ENCODE measurements around the gene BSG.
A peak's percentile ranks its signal among the peaks of the same experiment; 100 is the strongest.

Gene BSG

DNA sequence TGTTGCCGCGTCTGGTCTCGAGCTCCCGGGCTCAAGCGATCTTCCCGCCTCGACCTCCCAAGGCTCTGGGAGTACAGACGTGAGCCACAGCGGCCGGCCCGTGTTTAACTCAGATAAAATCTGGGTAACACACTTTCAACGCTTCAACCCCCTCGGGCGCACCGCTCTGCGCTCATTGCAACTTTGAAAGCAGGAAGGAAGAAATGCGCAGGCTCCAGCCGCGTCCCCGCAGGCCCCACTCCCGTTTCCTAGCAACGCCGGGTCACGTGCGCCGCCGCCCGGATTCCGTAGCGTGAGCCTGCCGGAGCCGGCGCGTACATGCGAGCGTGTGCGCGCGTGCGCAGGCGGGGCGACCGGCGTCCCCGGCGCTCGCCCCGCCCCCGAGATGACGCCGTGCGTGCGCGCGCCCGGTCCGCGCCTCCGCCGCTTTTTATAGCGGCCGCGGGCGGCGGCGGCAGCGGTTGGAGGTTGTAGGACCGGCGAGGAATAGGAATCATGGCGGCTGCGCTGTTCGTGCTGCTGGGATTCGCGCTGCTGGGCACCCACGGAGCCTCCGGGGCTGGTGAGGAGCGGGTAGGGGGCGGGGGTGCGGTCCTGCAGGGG lies at the start of gene BSG:
Gene BSG, plus strand, starts transcription at position 457 of the 603 bp plus-strand sequence. Its CDS starts 39 bp downstream, at position 496.
- peak; percentile 97 for DNase-seq (ENCODE audit: low read depth)

DNA sequence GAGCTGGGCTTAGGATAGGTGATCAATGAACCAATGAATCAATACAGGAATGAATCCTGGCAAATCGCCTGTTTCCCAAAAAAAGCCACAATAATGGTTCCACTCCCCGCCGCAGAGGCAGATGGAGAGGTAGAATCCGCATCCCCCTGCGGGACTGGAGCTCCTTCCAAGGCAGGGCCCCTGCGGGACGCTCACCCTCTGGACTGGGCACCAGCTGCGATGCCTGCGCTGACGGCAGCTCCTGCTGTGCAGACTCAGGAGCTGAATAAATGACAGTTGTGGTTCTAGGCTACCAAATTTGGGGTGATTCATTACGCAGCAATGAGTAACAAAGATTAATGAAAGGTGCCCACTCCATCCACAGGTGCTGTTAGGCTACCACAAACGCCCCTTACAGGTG lies 49.7 kb upstream of the BSG start:
- DNase-seq (ENCODE audit: low read depth): no peak

DNA sequence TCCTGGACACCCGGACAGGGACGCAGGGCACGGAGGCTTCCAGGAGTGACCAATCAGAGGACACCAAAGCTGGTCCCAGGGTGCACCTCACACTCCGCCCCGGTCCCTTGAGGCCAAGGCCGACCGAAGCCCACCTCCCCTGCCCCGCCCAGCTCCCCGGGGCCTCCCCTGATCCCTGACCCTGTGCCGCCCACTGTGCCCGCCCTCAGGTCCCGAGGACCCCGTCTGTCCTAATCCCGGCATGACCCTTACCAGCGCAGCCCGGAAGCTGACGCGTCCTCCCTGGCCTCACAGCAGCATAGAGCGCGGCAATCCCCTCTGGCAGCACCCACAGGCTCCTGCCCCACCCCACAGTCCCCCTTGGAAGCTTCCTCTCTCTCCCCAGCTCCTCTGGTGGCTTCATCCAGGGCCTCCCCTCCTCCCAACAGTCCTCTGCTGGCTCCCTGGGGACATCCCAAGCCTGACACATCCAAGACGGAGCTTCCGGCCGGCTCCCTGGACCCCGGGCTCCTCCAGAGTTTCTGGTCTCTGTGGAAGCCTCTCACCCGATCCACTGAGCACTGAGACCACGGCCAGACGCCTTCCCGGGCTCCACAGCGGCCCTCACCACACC lies 48.2 kb upstream of the BSG start:
- DNase-seq (ENCODE audit: low read depth): no peak

- no peak for DNase-seq (ENCODE audit: low read depth)
Measured at GRCh38 chr19:525029-525428, 47.4 kb upstream of the BSG start.

DNA sequence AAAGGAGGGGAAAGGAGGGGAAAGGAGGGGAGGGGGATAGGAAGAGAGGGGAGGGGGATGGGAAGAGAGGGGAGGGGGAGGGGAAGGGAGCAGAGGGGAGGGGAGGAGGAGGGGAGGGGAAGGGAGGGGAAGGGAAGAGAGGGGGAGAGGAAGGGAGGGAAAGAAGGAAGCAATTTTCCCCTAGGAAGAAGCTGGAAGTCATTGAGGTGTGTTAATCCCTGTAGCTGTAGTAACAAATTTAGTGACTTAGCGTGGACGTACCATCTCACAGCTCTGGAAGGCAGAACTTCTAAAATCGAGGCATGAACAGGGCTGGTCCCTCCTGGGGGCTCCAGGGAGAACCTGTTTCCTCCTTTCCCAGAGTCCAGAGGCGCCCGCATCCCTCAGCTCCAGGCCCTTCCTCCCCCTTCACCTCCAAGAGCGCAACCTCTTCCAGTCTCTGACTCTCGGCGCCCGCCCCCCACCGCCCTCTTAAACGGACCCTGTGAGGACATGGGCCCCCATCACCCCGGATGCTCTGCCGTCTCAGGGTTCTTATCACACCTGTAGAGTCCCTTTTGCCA lies 46.5 kb upstream of the BSG start:
- DNase-seq (ENCODE audit: low read depth): no peak

GRCh38 chr19:530134-531008 lies 42.0 kb upstream of the BSG start:
- no peak for DNase-seq (ENCODE audit: low read depth)

GRCh38 chr19:531009-531752 lies 41.2 kb upstream of the BSG start:
- peak; percentile 63 for DNase-seq (ENCODE audit: low read depth)

- no peak for DNase-seq (ENCODE audit: low read depth)
Measured at GRCh38 chr19:531753-532560, 40.4 kb upstream of the BSG start, which contains the start of gene CDC34. CDC34 (plus strand) TSS chr19:531760; CDS start chr19:531932, 172 bp downstream.

DNA sequence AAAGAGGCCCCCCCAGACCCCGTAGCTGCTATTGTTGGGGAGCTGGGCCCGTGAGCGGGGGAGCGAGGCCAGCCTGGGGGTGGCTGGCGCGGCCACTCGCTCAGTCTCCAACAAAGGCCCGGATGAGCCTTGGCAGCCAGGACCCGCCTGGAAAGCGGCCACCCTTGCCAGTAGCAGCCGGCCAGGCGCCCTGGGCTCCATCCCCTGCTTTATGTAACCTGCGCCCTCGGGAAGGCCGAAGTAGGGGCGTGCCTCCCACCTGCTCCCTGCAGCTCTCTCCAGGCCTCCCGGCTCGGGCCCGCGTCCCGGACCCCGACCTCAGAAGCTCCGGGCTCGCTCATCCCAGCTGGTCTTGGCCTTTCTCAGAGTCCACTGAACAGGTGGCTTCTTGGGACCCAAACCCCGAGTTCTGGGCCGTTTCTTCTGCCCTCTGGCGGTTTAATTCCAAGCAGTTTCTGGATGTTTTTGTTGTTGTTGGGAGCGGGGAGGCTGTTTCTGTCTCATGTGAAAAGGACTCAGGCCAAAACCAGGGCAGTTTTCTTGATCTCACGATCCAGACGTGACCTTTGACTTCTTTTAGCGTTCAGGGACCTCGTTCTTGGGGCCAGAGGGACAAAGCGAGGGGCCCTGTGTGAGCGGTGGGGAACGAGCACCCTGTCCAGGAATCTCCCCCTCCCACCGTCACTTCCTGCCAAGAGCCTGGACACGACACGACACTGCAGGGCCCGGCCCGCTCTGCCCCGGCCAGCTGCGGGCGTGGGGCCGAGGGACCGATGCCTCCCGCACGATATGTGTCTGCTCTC lies 39.6 kb upstream of the BSG start:
- DNase-seq (ENCODE audit: low read depth): no peak

GRCh38 chr19:533364-534058 lies 38.9 kb upstream of the BSG start:
- DNase-seq (ENCODE audit: low read depth): no peak

DNA sequence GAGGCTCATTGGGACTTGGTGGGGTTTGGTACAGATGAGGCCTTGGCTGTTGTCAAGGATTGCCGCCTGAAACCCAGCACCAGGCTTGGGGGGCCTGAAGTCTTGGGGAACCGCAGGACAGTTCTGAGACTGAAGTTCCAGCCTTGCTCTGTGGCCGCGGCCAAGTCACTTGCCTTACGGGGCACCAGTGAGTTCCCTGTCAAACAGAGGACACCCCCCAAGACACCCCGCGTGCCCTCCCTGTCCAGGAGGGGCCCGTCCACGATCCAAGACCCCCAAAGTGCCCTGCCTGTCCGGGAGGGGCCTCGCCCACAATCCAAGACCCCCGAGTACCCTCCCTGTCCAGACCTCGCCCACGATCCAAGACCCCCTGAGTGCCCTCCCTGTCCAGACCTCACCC lies 38.3 kb upstream of the BSG start:
- no peak for DNase-seq (ENCODE audit: low read depth)

DNA sequence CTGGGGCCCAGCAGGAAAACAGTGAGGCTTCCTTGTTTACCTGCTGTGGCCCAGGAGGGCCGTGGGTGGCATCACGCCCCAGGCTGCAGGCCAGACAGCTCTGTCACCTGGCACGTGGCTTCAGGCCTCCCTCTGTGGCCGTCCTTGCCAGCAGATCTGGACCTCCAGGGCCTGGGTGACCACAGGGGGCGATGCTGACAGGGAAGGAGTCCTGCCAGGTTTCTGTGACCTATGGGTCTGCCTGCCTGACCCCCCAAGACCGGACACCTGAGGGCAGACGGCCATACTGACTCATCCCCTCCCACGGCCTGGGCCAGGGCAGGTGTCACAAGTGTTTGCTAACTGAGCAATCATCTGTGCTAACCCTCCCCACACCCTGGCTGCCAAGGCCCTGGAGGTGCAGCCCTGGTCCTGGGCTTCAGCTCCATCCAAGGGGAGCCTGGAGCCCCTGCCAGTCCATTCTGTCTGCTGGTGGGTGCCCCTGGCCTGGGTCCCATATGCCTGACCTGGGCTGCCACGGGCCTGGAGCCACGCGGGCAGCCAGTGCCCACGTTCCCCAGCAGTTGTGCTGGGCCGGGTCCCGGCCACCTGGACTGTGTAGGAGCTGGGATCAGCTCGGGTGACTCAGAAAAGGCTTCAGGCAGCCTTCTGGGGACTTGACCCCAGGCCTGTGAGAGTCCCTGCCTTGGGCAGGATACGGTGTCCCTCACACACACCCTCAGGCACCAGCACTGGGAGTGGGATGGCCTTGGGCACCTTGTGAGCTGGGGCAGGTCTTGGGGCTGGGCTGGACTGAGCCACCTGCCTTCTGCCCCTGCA lies 37.2 kb upstream of the BSG start:
- no peak for DNase-seq (ENCODE audit: low read depth)

GRCh38 chr19:536031-536880 lies 36.1 kb upstream of the BSG start:
- DNase-seq (ENCODE audit: low read depth): no peak

DNA sequence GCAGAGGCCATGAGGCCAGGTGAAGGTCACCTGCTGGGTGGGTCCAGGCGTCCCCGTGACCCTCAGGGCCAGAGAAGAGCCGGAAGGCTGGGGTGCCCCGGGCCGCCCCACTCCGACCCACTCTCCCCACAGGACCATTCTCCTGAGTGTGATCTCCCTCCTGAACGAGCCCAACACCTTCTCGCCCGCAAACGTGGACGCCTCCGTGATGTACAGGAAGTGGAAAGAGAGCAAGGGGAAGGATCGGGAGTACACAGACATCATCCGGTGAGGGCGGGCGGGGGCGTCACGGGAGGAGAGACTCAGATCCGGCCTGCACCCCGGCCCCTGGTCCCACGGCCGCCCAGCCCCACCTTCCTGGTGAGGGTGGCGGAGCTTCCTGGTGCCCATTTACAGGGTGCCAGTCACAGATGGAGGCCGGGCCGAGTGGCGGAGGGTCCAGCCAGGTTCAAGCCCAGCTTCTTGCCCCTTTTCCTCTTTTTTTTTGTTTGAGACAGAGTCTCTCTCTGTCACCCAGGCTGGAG lies 35.5 kb upstream of the BSG start:
- DNase-seq (ENCODE audit: low read depth): no peak

- no peak for DNase-seq (ENCODE audit: low read depth)
Measured at GRCh38 chr19:538641-539428, 33.6 kb upstream of the BSG start.

- DNase-seq (ENCODE audit: low read depth): no peak
Measured at GRCh38 chr19:539429-540030, 32.9 kb upstream of the BSG start.
